Hepatocyte (in vitro differentiated cells): ENCODE measurements around the gene CSTF2T.

Experiments used
- EZH2phosphoT487 ChIP-seq: fragments of 200-600 bp; sonication (generic); IDR thresholded peaks from one replicate; pipeline ENCODE4 v1.6.1; 2018; ENCODE audit warnings: antibody characterized with exemption, mild to moderate bottlenecking, low read depth, moderate library complexity; ENCODE audit not compliant: unreplicated experiment, severe bottlenecking
- TF ChIP-seq, protein P1 (sequence below): fragments of 200-600 bp; sonication (generic); IDR thresholded peaks from 2 replicates; pipeline ENCODE4 v1.5.1; 2016; ENCODE audit warnings: antibody characterized with exemption, mild to moderate bottlenecking; ENCODE audit not compliant: poor library complexity

DNA sequence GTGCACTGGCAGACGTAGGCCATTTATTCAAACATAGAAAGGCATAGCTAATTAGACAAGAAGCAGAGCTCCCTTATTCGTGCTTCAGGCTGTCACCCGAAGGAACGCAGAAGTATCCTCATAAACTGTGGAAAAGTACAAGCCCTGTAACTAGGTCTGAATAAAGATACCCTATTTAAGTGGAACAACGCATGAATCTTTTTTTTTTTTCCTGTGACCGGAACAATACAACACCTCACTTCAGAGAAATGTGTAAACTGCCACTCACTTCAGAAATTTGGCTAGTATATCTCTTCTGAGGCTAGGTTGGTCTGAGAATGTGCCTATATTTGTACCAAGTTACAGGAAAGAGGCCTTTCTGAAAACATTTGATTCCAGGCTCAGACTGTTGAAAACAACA is 8.0 kb upstream of the CSTF2T start:
- TF ChIP-seq, protein P1, sequence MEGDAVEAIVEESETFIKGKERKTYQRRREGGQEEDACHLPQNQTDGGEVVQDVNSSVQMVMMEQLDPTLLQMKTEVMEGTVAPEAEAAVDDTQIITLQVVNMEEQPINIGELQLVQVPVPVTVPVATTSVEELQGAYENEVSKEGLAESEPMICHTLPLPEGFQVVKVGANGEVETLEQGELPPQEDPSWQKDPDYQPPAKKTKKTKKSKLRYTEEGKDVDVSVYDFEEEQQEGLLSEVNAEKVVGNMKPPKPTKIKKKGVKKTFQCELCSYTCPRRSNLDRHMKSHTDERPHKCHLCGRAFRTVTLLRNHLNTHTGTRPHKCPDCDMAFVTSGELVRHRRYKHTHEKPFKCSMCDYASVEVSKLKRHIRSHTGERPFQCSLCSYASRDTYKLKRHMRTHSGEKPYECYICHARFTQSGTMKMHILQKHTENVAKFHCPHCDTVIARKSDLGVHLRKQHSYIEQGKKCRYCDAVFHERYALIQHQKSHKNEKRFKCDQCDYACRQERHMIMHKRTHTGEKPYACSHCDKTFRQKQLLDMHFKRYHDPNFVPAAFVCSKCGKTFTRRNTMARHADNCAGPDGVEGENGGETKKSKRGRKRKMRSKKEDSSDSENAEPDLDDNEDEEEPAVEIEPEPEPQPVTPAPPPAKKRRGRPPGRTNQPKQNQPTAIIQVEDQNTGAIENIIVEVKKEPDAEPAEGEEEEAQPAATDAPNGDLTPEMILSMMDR = no peak
- no peak for TF ChIP-seq EZH2phosphoT487
